Measurements from ENCODE around the gene SARDH.

The SARDH gene

DNA sequence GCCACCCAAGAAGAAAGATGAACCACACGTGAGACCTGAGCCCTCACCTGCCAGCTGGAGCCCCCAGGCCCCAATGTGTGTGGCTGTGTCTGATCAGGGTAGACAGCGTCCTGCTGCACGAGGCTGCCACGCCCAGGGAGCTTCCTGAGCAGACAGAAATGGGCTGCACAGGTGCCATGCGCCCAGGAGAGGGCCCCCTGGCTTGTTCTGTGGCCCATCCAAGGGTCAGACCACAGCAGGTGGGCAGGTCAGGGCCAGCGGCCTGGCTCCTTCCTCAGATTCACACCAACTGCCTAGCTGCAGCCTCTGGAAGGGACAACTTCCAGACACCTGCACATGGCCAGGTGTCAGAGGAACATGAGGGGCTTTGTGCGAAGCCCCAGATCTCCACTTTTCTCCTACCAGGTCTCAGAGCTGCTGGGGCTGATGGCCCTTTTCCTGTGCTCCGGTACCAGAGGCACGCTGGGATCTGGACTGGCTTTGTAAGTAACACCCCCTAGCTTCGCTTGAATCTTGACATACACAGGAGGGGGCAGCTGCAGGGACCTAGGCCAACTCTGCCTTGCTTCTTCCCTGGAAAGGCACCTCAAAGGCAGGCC is 10.8 kb downstream of the SARDH start:
- Histone ChIP-seq H3K9ac (ENCODE audit: low read length) (no peak overlapping the region), H3K27me3 (ENCODE audit: control insufficient read depth, insufficient read depth, low read length) (no peaks in the 10 kb centered on the region)

DNA sequence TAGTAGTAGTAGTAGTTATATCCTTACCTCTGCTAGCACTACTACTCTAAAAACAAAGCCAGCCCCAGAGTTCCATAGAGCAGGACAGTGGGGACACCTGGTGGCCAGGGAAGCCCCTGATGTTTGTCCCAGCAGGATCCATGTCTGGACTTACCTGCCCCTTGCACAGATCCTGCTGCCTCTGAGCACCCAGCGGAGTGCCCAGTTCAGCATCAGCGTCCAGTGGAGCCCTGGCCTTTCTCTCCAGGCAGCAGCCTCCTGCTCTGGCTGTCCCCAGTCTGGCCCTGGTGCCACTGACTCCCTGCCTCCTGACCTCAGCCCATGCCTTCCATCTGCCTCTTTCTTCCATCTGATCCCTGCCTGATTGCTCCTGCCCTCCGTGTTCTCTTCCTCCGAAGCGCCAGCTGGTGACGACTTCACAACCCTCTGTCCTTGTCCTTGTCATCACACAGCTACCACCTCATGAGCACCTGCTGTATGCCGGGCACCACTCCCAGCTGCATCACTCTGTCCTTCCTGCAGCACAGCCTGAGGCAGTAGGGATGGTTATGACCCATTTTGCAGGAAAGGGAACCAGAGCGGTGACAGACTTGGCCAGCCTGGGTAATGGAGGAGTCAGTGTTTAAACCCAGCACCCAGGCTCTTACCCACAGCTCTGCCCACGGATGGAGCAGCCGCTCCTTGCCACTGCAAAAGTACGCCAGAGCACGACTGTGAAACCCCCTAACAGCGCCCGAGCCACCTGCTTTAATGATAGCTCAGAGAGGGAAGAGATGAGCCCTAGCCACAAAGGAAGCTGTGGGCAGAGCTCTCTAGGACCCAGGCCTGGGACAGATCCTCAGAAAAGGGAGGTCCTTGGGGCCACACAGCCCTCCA is 11.5 kb downstream of the SARDH start:
- Histone ChIP-seq H3K27me3 (ENCODE audit: control insufficient read depth, insufficient read depth, low read length) (no peaks in the 10 kb centered on the region), H3K36me3 (ENCODE audit: control insufficient read depth, insufficient read depth, low read length) (no peaks in the 10 kb centered on the region), H3K9ac (ENCODE audit: low read length) (no peak overlapping the region), H3K4me1 (ENCODE audit: control insufficient read depth, insufficient read depth, low read length) (no peaks in the 10 kb centered on the region), H3K9me3 (ENCODE audit: control insufficient read depth, low read length) (no peaks in the 10 kb centered on the region), H3K4me3 (ENCODE audit: low read length) (no peak overlapping the region)

More for the DNA sequence above, 10.8 kb downstream of the SARDH start:
- H3K36me3 ChIP-seq (ENCODE audit: control insufficient read depth, insufficient read depth, low read length): no peaks in the 10 kb centered on the region
- H3K9me3 ChIP-seq (ENCODE audit: control insufficient read depth, low read length): no peaks in the 10 kb centered on the region
- H3K4me1 ChIP-seq (ENCODE audit: control insufficient read depth, insufficient read depth, low read length): no peaks in the 10 kb centered on the region
- no peak overlapping the region for H3K4me3 ChIP-seq (ENCODE audit: low read length)

DNA sequence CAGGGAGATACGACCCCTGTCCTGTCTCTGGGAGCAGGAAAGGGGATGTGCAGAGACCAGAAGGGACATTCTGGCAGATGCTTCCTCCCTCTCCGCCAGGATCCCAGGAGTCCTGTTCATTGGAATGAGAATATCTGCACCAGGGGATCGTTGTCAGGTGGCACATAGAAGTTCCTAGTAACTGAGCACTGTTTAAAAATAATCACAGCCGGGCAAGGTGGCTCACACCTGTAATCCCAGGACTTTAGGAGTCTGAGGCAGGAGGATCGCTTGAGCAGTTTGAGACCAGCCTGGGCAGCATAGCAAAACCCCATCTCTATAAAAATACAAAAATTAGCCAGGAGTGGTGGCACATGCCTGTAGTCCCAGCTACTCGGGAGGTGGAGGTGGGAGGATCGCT is 12.3 kb downstream of the SARDH start:
- Histone ChIP-seq H3K36me3 (ENCODE audit: control insufficient read depth, insufficient read depth, low read length) (no peaks in the 10 kb centered on the region), H3K4me1 (ENCODE audit: control insufficient read depth, insufficient read depth, low read length) (no peaks in the 10 kb centered on the region), H3K9me3 (ENCODE audit: control insufficient read depth, low read length) (no peaks in the 10 kb centered on the region), H3K9ac (ENCODE audit: low read length) (no peak overlapping the region), H3K27me3 (ENCODE audit: control insufficient read depth, insufficient read depth, low read length) (no peaks in the 10 kb centered on the region), H3K4me3 (ENCODE audit: low read length) (no peak overlapping the region)

DNA sequence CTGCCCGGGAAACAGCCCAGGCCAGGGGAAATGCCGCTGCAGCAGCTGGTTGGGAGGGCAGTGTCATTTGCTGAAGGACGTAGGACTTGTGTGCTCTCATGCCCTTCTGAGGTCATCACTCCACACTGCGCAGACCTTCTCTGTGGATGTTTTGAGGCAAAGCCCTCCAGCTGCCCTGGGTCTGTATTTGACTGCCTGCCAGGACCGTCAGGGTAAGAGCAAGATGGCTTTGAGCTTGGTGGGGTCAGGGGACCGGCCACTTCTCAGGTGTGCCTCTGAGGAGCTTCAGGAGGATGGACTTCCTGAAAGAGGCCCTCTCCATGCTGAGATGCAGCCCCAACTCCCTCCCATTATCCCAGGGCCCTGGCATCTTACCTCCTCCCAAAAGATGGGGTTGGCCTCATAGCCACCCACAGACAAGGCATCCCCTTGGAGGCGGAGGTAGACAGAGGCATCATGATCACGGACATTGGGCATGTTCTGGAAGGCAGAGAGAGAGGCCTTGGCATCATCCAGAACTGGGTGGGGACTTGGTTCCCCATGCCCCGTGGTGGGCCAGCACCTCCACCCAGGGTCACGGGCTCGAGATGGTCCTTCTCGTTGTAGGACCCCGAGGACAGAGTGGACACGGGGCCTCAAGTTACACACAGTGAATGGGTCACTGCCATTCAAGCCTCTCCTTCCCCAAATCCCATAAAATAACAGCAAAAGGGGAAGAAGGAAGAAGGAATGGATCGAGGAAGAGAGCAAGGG is 19.4 kb downstream of the SARDH start:
- H3K9ac ChIP-seq (ENCODE audit: low read length): no peak overlapping the region
- H3K9me3 ChIP-seq (ENCODE audit: control insufficient read depth, low read length): no peaks in the 10 kb centered on the region
- no peaks in the 10 kb centered on the region for H3K27me3 ChIP-seq (ENCODE audit: control insufficient read depth, insufficient read depth, low read length)
- H3K4me1 ChIP-seq (ENCODE audit: control insufficient read depth, insufficient read depth, low read length): no peaks in the 10 kb centered on the region
- no peaks in the 10 kb centered on the region for H3K36me3 ChIP-seq (ENCODE audit: control insufficient read depth, insufficient read depth, low read length)
- H3K4me3 ChIP-seq (ENCODE audit: low read length): no peak overlapping the region

DNA sequence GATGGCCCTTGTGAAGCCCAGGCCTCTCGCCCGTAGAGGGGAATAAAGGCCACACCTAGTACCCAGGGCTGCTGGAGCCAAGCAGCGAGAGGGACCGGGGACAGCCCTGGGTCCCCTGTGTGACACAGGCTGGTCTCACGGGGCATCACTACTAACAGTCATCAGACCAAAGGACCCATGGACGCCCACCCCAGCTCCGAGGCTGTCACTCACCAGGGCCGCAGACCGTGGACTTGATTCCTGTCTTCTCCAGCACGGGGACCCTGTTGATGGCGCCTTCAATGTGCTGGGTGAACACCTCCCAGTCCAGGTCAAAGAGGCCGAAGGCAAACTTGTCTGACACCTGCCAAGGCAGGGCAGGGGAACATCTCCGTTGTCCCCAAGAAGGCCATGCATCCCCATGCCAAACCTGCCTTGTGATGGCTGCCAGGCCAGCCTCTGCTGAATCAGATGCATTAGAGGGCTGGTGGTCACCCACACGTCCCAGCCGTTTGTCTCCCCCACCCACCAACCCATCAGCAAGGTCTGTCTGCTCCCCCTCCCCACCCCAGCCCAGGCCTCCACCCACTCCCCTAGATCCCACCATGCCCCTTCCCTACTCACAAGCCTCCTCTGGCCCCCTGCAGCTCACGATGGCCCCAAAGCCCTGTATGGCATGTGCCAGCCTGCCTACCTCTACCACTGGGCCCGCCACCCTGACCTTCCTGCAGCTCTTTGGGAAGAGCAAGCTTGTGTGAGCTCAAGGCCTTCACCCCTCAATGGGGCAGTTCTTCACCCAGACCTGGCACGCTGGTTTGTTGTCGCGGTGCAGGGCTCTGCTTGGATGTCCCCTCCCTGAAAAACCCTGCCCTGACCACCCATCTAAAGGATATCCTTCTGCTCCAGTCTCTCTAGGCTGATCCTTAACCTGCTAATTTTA is 20.8 kb downstream of the SARDH start:
- no peaks in the 10 kb centered on the region for H3K36me3 ChIP-seq (ENCODE audit: control insufficient read depth, insufficient read depth, low read length)
- H3K4me3 ChIP-seq (ENCODE audit: low read length): no peak overlapping the region
- H3K9ac ChIP-seq (ENCODE audit: low read length): no peak overlapping the region
- H3K4me1 ChIP-seq (ENCODE audit: control insufficient read depth, insufficient read depth, low read length): no peaks in the 10 kb centered on the region
- no peaks in the 10 kb centered on the region for H3K9me3 ChIP-seq (ENCODE audit: control insufficient read depth, low read length)
- H3K27me3 ChIP-seq (ENCODE audit: control insufficient read depth, insufficient read depth, low read length): no peaks in the 10 kb centered on the region

DNA sequence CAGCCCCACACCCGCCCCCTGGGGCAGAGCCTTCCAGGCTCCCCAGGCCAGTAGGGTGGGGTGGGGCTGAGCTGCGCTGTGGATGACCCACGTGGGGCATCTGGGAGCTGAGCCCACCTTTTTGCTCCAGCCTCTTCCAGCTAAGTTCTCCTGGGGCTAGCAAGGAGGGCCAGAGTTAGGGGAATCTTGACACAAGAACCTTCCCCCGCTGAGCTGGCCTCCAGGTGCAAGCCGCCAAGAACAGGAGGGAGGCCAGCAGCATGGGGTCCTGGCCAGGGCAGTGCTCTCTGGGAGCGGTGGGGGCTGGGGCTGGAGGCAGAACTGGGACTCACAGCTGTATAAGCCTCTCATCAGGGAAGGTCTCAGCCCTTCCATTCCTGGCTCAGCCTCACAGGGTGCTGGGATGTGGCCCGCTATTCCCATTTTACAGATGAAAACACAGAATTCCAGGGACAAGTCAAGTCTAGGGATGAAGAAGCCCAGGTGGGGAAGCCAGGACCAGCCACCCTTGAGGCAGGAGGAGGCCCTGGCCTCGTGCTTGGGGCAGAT is 21.5 kb downstream of the SARDH start:
- no peak overlapping the region for H3K4me3 ChIP-seq (ENCODE audit: low read length)
- H3K4me1 ChIP-seq (ENCODE audit: control insufficient read depth, insufficient read depth, low read length): no peaks in the 10 kb centered on the region
- H3K27me3 ChIP-seq (ENCODE audit: control insufficient read depth, insufficient read depth, low read length): no peaks in the 10 kb centered on the region
- no peak overlapping the region for H3K9ac ChIP-seq (ENCODE audit: low read length)
- no peaks in the 10 kb centered on the region for H3K36me3 ChIP-seq (ENCODE audit: control insufficient read depth, insufficient read depth, low read length)
- no peaks in the 10 kb centered on the region for H3K9me3 ChIP-seq (ENCODE audit: control insufficient read depth, low read length)

DNA sequence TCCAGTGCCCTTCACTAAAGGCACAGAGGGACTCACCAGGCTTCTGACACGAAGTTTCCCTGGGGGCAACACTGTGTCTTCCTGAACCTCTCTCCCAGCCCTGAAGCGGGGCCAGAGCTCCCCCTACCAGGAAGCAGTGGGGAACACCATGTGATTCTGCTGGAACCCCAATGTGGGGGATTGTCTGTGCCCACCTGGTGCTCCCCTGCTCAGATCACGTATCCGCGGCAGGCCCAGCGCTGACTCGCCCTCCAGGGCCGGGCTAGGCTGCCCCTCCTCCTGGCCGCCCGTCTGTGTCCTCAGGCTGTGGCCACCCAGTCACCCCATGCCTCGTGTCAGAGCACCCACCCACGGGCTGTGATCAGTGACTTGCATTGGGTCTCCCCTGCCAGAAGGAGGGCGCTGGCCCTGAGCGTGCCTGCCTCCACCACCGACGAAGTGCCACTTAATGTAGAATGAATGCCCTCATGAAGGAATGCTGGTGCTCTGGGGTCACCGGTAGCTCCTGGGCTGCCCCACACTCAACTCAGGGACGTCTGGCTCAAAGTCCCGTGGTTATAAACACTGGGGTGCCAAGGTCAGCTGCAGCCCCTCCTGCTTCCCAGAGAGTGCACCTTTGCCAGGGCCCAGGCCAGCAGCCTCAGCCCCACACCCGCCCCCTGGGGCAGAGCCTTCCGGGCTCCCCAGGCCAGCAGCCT is 22.1 kb downstream of the SARDH start:
- no peaks in the 10 kb centered on the region for H3K36me3 ChIP-seq (ENCODE audit: control insufficient read depth, insufficient read depth, low read length)
- H3K9ac ChIP-seq (ENCODE audit: low read length): no peak overlapping the region

DNA sequence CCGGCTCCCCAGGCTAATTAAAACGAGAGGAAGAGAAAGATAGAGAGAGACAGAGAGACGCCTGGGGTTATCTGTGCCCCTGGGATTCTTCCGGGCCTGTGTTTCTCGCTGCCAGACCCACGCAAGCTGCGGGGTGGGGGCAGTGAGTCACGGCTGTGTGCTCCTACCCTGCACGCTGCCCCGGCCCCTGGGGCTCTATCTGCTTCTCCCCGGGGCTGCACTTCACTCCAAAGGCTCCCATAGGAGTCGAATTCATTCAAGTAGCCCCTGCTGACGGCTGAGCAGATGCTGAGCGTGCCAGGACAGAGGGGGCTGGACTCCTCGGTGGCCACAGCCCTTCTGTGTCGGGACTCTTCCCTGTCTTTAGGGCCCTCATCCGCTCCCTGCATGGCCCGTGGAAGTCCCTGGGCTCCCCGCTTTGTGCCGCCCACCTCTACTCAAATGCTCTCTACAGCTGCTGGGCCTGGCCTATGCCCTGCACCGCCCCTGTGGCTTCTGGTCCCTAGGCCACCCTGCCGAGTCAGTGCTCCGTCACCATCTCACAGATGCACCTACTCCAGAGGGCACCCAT is 22.8 kb downstream of the SARDH start:
- no peak overlapping the region for H3K9ac ChIP-seq (ENCODE audit: low read length)
- H3K27me3 ChIP-seq (ENCODE audit: control insufficient read depth, insufficient read depth, low read length): no peaks in the 10 kb centered on the region
- no peaks in the 10 kb centered on the region for H3K36me3 ChIP-seq (ENCODE audit: control insufficient read depth, insufficient read depth, low read length)
- H3K4me1 ChIP-seq (ENCODE audit: control insufficient read depth, insufficient read depth, low read length): no peaks in the 10 kb centered on the region
- H3K9me3 ChIP-seq (ENCODE audit: control insufficient read depth, low read length): no peaks in the 10 kb centered on the region
- no peak overlapping the region for H3K4me3 ChIP-seq (ENCODE audit: low read length)

More for the DNA sequence above, 22.1 kb downstream of the SARDH start:
- Histone ChIP-seq H3K4me3 (ENCODE audit: low read length) (no peak overlapping the region), H3K9me3 (ENCODE audit: control insufficient read depth, low read length) (no peaks in the 10 kb centered on the region), H3K27me3 (ENCODE audit: control insufficient read depth, insufficient read depth, low read length) (no peaks in the 10 kb centered on the region), H3K4me1 (ENCODE audit: control insufficient read depth, insufficient read depth, low read length) (no peaks in the 10 kb centered on the region)

DNA sequence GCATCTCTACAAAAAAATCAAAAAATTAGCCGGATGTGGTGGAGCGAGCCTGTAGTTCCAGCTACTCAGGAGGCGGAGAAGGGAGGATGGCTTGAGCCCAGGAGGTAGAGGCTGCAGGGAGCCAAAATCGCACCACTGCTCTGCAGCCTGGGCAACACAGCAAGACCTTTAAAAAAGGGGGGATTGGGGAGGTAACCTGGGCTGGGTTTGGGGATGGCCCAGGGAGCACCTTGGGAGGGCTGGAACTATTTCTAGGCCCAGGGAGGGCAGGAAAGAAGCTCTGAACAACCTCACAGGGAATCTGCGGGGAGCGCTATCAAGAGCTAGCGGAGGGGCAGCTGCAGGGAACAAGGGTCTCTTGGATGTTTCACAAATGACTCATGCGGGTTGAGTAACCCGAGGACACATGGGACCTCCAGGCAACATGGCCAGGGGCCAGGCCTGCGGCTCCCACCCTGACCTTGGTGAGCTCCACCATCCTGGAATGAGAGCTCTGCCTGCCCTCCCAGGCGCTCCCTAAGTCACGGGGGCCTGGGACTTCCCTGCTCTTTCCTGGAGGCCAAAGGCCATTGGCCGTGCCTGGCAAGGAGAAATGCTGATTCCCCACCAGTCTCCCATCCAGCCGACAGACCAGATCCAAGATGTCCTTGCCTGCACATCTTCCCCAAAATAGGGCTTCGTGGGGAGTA is 23.4 kb downstream of the SARDH start:
- Histone ChIP-seq H3K9ac (ENCODE audit: low read length) (no peak overlapping the region), H3K36me3 (ENCODE audit: control insufficient read depth, insufficient read depth, low read length) (no peaks in the 10 kb centered on the region), H3K9me3 (ENCODE audit: control insufficient read depth, low read length) (no peaks in the 10 kb centered on the region), H3K4me3 (ENCODE audit: low read length) (no peak overlapping the region), H3K4me1 (ENCODE audit: control insufficient read depth, insufficient read depth, low read length) (no peaks in the 10 kb centered on the region), H3K27me3 (ENCODE audit: control insufficient read depth, insufficient read depth, low read length) (no peaks in the 10 kb centered on the region)

DNA sequence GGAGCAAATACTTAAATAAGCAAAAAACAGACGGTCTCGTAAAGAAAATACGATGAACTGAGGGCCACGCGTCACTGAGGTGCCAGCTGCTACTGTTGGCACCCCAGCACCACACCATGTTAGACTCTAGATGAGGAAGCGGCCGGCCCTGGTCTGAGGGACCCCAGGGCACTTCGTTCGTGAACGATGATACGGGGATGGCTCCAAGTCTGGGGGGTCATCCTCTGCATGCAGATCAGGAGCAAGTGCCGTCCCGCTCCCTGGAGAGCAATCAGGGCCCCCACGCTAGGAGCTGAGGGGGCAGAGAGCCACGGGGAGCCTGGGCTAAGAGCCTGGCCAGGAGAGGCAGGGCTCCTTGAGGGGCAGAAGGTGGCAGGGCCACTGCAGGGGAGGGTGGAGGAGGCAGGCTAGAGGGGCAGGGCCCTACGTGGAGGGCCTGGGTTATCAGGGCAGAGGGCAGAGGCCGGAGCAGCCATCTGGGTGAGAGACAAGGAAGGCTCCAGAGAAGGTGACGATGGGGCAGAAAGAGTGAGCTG is 24.1 kb downstream of the SARDH start:
- H3K27me3 ChIP-seq (ENCODE audit: control insufficient read depth, insufficient read depth, low read length): no peaks in the 10 kb centered on the region

More for the DNA sequence above, 24.1 kb downstream of the SARDH start:
- no peak overlapping the region for H3K4me3 ChIP-seq (ENCODE audit: low read length)
- H3K9ac ChIP-seq (ENCODE audit: low read length): no peak overlapping the region
- H3K9me3 ChIP-seq (ENCODE audit: control insufficient read depth, low read length): no peaks in the 10 kb centered on the region
- H3K4me1 ChIP-seq (ENCODE audit: control insufficient read depth, insufficient read depth, low read length): no peaks in the 10 kb centered on the region
- H3K36me3 ChIP-seq (ENCODE audit: control insufficient read depth, insufficient read depth, low read length): no peaks in the 10 kb centered on the region

Measured in mucosa of stomach (tissue), 1 donor.